GM23248 (cell line): Measurements from ENCODE around the gene AGBL3. TPM values are rescaled to one million over a fixed set of nuclear protein-coding genes. Genes with fewer than 3 reads are reported as not detected.

Experiments
- DNase-seq: peaks from one replicate; pipeline ENCODE4 v3.0.0-alpha.2; 2015
- H2AFZ ChIP-seq: fragments of 200-600 bp; sonication (generic); 2 replicates; pipeline ENCODE4 v1.6.1; 2016; ENCODE audit warnings: antibody characterized with exemption
- H3F3A ChIP-seq: fragments of 200-600 bp; sonication (generic); 2 replicates; pipeline ENCODE4 v1.6.1; 2016; ENCODE audit warnings: mild to moderate bottlenecking, antibody characterized with exemption, mixed run types; ENCODE audit not compliant: insufficient read depth
- H3K27ac ChIP-seq: fragments of 200-600 bp; sonication (generic); 2 replicates; pipeline ENCODE4 v1.5.1; 2016; ENCODE audit warnings: mild to moderate bottlenecking
- H3K27me3 ChIP-seq: fragments of 200-600 bp; sonication (generic); replicated peaks from 2 replicates; pipeline ENCODE4 v1.6.1; 2016; ENCODE audit warnings: mild to moderate bottlenecking; ENCODE audit not compliant: insufficient read depth
- H3K36me3 ChIP-seq: fragments of 200-600 bp; sonication (generic); 2 replicates; pipeline ENCODE4 v1.6.1; 2016; ENCODE audit warnings: low read depth, mild to moderate bottlenecking
- H3K4me1 ChIP-seq: fragments of 200-600 bp; sonication (generic); 2 replicates; pipeline ENCODE4 v1.6.1; 2016; ENCODE audit warnings: mild to moderate bottlenecking; ENCODE audit not compliant: insufficient read depth
- H3K4me2 ChIP-seq: fragments of 200-600 bp; sonication (generic); one replicate; pipeline ENCODE4 v1.6.1; 2016; ENCODE audit warnings: mild to moderate bottlenecking; ENCODE audit not compliant: unreplicated experiment
- H3K4me3 ChIP-seq: fragments of 200-600 bp; sonication (generic); 2 replicates; pipeline ENCODE4 v1.5.1; 2016; ENCODE audit warnings: mild to moderate bottlenecking
- H3K79me2 ChIP-seq: fragments of 200-600 bp; sonication (generic); 2 replicates; pipeline ENCODE4 v1.6.1; 2016; ENCODE audit warnings: mild to moderate bottlenecking; ENCODE audit not compliant: insufficient read depth
- H3K9ac ChIP-seq: fragments of 200-600 bp; sonication (generic); 2 replicates; pipeline ENCODE4 v1.6.1; 2016; ENCODE audit warnings: mild to moderate bottlenecking
- H3K9me2 ChIP-seq: fragments of 200-600 bp; sonication (generic); 2 replicates; pipeline ENCODE4 v1.6.1; 2016; ENCODE audit warnings: mixed run types, mild to moderate bottlenecking, moderate library complexity; ENCODE audit not compliant: insufficient read depth
- H3K9me3 ChIP-seq: fragments of 200-600 bp; sonication (generic); one replicate; pipeline ENCODE4 v1.6.1; 2017; ENCODE audit warnings: low read depth
- H4K20me1 ChIP-seq: fragments of 200-600 bp; sonication (generic); 2 replicates; pipeline ENCODE4 v1.6.0; 2016; ENCODE audit not compliant: insufficient read depth
- EZH2 ChIP-seq: fragments of 200-600 bp; sonication (generic); IDR thresholded peaks from 2 replicates; pipeline ENCODE4 v1.6.1; 2018; ENCODE audit warnings: antibody characterized with exemption, mild to moderate bottlenecking; ENCODE audit not compliant: insufficient read depth, poor library complexity, severe bottlenecking
- EZH2phosphoT487 ChIP-seq: fragments of 200-600 bp; sonication (generic); IDR thresholded peaks from 2 replicates; pipeline ENCODE4 v1.6.1; 2018; ENCODE audit warnings: antibody characterized with exemption, moderate library complexity, mild to moderate bottlenecking, low read depth; ENCODE audit not compliant: insufficient read depth
- WGBS, 2 experiments: methylation state at CpG; one replicate each; pipeline ENCODE4 v1.1.6; 2015 to 2017; ENCODE audit warnings: low lambda C conversion rate in 2 of 2, low coverage in 1 of 2; ENCODE audit errors: missing lambda C conversion rate in 2 of 2; 5-methylcytosine and 5-hydroxymethylcytosine counted together
- in situ Hi-C: fragments of 300-500 bp; cut with MboI; formaldehyde crosslinking; loops from 2 replicates; pipeline ENCODE4 v1.15.0; 2020
- polyA plus RNA-seq: library from polyadenylated mRNA; unstranded; fragments of >200 nt; fragmentation: Nextera tagmentation; extraction: Ambion mirVana; gene quantifications from 2 replicates; pipeline ENCODE4 v1.2.1, GENCODE V29; 2016
- total RNA-seq: library from RNA; depleted of rRNA; stranded (reverse); fragments of >200 nt; shearing (Covaris generic); gene quantifications from 2 replicates; pipeline ENCODE4 v1.2.3, GENCODE V29; 2014

Gene AGBL3
- total and polyA plus RNA-seq, 2 experiments from 2014 or later, result 1.4 to 2.4 TPM

DNA sequence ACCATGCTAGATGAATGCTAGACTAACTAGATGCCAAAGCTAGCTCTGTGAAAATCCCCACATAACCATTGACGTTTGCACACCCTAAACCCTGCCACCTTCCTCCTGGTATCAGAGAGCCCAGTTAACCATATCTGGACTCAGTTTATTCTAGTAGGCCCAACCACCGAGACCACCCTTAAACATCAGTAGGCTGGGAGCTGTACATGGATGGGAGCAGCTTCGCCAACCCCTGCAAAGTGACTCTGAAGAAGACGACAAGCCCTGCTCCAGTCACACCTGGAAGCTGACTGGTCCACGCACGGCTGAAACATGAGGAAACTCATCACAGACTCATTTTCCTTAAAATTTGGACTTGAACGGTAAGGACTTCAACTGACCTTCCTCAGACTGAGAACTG lies 188.6 kb downstream of the AGBL3 start:
- WGBS, 2 experiments, result 91 to 92% methylated on average over 7 of the region's 7 CpGs
- Histone ChIP-seq H4K20me1 (no peaks in the 10 kb centered on the region), H2AFZ (no peak overlapping the region), H3F3A (peaks cover under 1% of the 10 kb centered on the region; the same call in 1 of the 2 replicates), H3K79me2 (no peaks in the 10 kb centered on the region), H3K4me1 (peaks cover 12% of the 10 kb centered on the region), H3K9me3 (no peaks in the 10 kb centered on the region), H3K4me2 (no peak overlapping the region), H3K9me2 (no peaks in the 10 kb centered on the region), H3K36me3 (no peaks in the 10 kb centered on the region), H3K4me3 (no peak overlapping the region), H3K27ac (no peak overlapping the region), H3K27me3 (no peaks in the 10 kb centered on the region), H3K9ac (no peak overlapping the region)
- in situ Hi-C loops, result loop anchor here (25.0 kb wide), 1 partner anchor 513 kb away; no protein-coding TSS in a partner anchor
- DNase-seq, result no peak
- TF ChIP-seq EZH2phosphoT487 (no peak), EZH2 (no peak)

DNA sequence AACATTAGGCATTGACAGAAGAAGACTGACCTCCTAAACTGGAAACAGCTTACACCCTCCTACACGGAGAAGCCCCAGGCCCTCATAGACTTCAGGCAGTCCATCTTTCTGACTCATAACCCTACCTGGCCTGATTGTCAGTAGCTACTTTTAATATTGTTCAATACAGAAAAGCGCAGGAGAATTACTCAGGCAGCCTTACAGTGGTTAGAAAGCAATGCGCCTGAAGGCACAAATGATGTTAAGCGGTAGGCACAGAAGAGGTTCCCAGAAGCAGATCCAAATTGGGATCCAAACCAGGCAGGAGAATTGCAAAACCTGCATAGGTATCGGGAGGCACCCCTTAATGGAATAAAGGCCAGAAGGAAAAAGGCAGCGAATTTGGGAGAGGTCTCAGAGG lies 189.6 kb downstream of the AGBL3 start:
- Histone ChIP-seq H3K27me3 (no peaks in the 10 kb centered on the region), H3K27ac (no peak overlapping the region), H3K4me3 (no peak overlapping the region), H3K36me3 (no peaks in the 10 kb centered on the region), H2AFZ (no peak overlapping the region), H3K4me1 (peaks cover 11% of the 10 kb centered on the region), H3K9ac (no peak overlapping the region), H3F3A (no peaks in the 10 kb centered on the region), H3K79me2 (no peaks in the 10 kb centered on the region), H3K4me2 (no peak overlapping the region), H4K20me1 (no peaks in the 10 kb centered on the region), H3K9me2 (no peaks in the 10 kb centered on the region), H3K9me3 (no peaks in the 10 kb centered on the region)
- in situ Hi-C loops, result loop anchor here (25.0 kb wide), 1 partner anchor 514 kb away; no protein-coding TSS in a partner anchor
- no peak for DNase-seq
- TF ChIP-seq EZH2 (no peak), EZH2phosphoT487 (no peak)
- WGBS, 2 experiments, result 91 to 92% methylated on average over 6 of the region's 6 CpGs

DNA sequence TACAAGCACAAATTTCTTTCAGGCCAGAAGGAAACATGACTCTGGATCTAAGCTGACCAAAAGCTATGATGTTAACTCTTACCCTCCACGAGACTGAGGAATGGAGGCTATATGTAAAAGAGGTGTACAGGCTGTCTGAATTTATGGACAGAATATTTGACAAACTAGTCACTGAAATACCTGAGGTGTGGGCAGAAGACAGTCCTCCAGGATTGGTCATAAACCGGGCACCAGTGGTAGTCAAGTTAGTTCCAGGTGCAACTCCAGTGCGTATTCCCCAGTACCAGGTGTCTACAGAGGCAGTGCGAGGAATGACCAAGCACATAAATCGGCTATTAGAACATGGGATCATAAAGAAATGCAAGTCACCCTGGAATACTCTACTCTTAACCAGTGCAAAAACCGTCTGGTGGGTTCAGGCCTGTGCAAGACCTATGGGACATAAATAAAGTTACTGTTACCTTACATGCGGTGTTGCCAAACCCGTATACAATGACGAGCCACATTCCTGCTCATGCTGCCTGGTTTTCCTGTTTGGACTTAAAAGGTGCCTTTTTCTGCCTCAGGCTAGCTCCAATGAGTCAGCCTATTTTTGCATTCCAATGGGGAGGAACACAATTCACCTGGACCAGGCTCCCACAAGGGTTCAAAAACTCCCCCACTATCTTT lies 190.9 kb downstream of the AGBL3 start:
- H3K27ac ChIP-seq, result no peak overlapping the region
- H4K20me1 ChIP-seq, result no peaks in the 10 kb centered on the region
- H3K9me2 ChIP-seq, result no peaks in the 10 kb centered on the region
- H3K9ac ChIP-seq, result no peak overlapping the region
- H2AFZ ChIP-seq, result no peak overlapping the region
- in situ Hi-C loops, result loop anchor here (25.0 kb wide), 1 partner anchor 515 kb away; no protein-coding TSS in a partner anchor
- no peak overlapping the region for H3K4me2 ChIP-seq
- no peaks in the 10 kb centered on the region for H3K9me3 ChIP-seq
- no peaks in the 10 kb centered on the region for H3K79me2 ChIP-seq
- peaks cover 5% of the 10 kb centered on the region; the same call in 1 of the 2 replicates for H3K36me3 ChIP-seq
- H3K4me1 ChIP-seq, result no peaks in the 10 kb centered on the region
- H3K4me3 ChIP-seq, result no peak overlapping the region
- 83 to 86% methylated on average over 9 of the region's 9 CpGs for WGBS, 2 experiments
- TF ChIP-seq EZH2, result no peak
- TF ChIP-seq EZH2phosphoT487, result no peak
- no peaks in the 10 kb centered on the region for H3K27me3 ChIP-seq
- no peaks in the 10 kb centered on the region for H3F3A ChIP-seq
- no peak for DNase-seq

DNA sequence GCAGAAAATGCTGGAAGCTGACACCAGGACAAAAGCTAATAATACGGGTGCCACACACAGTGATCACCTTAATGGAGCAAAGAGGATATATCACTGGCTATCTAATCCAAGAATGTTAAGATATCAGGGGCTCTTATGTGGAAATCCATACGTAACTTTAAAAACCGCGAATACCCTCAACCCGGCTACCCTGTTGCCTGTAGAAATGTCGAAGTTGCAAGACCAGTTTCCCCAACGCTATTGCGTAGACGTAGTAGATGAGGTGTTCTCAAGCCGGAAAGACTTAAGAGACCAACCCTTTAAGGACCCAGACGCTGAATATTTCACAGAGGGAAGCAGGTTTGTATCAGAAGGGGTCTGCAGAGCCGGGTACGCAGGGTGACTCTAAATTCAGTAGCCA lies 192.1 kb downstream of the AGBL3 start:
- no peaks in the 10 kb centered on the region for H3F3A ChIP-seq
- TF ChIP-seq EZH2phosphoT487 (no peak), EZH2 (no peak)
- H3K27ac ChIP-seq, result no peak overlapping the region
- DNase-seq, result no peak
- no peaks in the 10 kb centered on the region for H3K9me3 ChIP-seq
- no peak overlapping the region for H2AFZ ChIP-seq
- no peaks in the 10 kb centered on the region for H3K79me2 ChIP-seq
- H4K20me1 ChIP-seq, result no peaks in the 10 kb centered on the region
- in situ Hi-C loops, result loop anchor here (25.0 kb wide), 1 partner anchor 516 kb away; no protein-coding TSS in a partner anchor
- H3K4me2 ChIP-seq, result no peak overlapping the region
- no peaks in the 10 kb centered on the region for H3K27me3 ChIP-seq
- no peaks in the 10 kb centered on the region for H3K9me2 ChIP-seq
- no peak overlapping the region for H3K4me3 ChIP-seq
- H3K36me3 ChIP-seq, result peaks cover 5% of the 10 kb centered on the region
- H3K9ac ChIP-seq, result no peak overlapping the region
- 80 to 83% methylated on average over 13 of the region's 13 CpGs for WGBS, 2 experiments
- no peaks in the 10 kb centered on the region for H3K4me1 ChIP-seq
